Measurements from ENCODE around the gene APPBP2.
"Not testable (repeated sequence)": the region's sequence is repeated elsewhere in the genome, so short reads cannot be mapped to it uniquely, and the experiment has no call there.

APPBP2 gene

DNA sequence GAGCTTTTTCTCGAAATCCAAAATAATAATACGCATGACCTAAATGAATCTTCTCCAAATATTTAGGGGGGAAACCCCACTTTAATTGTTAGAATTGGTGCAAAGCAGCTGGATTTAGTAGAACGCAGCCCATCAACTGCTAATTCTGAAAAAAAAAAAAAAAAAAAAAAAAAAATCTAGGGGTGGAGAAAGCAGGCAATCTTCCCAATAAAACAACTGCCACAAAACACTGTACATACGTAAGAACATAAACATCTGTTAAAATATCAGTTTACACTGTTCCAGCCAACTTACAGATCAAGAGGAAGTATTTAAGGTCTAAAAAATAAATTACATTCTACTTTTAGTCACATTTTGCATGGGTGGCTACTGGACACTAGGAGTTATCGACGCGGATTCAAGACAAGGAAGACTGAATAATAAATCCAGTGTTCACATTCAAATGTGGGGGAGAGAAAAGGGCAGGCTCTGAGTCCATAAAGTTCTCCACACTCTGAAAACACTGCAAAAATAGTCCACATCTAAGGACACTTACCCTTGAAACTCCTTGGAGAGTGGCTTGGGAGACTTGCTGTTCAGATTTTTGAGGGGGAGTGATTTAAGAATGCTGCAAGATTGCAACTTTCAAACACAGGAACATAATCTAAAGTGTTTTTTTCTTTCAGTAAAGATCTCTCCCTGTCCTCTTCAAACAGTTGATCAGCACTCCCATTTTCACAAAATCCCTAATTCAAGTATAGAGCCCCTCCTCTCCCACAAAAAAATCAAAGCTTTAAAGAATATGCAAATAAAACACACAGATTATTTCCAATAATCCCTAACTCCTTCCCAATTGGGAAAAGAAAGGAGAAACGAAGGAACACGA lies 1.3 kb downstream of the APPBP2 start:
- Mint-ChIP-seq H3K27ac (peak overlapping the region; percentile 97), H3K9me3 (no peaks in the 10 kb centered on the region), H3K4me3 (peak overlapping the region; percentile 98), H3K27me3 (ENCODE audit: low read depth) (no peaks in the 10 kb centered on the region), H3K36me3 (ENCODE audit: low read depth) (peaks cover 10% of the 10 kb centered on the region), H3K4me1 (ENCODE audit: low read depth) (peaks cover 28% of the 10 kb centered on the region)
- no peak for DNase-seq (ENCODE audit: low spot score)

DNA sequence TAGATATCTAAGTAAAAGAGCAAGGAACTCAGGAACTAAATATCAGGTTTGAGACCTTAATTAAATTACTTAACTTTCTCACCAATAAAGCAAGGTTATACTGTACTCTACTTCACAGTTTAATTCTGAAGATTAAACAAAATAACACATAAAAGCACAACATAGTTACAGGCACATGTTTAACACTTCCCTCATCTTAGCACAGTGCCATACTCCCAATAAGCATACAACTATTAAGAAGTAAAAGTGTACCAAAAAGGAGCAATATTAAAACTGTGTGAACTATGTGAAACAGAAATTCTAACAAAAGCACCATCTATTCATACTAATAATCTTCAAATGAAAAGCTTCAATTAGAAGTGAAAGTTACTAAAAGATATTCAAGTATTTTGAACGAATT lies 2.2 kb downstream of the APPBP2 start:
- Mint-ChIP-seq H3K4me1 (ENCODE audit: low read depth) (peaks cover 28% of the 10 kb centered on the region), H3K27ac (no peak overlapping the region), H3K36me3 (ENCODE audit: low read depth) (peaks cover 10% of the 10 kb centered on the region), H3K4me3 (peak overlapping the region; percentile 98), H3K27me3 (ENCODE audit: low read depth) (no peaks in the 10 kb centered on the region), H3K9me3 (no peaks in the 10 kb centered on the region)
- DNase-seq (ENCODE audit: low spot score) = no peak

DNA sequence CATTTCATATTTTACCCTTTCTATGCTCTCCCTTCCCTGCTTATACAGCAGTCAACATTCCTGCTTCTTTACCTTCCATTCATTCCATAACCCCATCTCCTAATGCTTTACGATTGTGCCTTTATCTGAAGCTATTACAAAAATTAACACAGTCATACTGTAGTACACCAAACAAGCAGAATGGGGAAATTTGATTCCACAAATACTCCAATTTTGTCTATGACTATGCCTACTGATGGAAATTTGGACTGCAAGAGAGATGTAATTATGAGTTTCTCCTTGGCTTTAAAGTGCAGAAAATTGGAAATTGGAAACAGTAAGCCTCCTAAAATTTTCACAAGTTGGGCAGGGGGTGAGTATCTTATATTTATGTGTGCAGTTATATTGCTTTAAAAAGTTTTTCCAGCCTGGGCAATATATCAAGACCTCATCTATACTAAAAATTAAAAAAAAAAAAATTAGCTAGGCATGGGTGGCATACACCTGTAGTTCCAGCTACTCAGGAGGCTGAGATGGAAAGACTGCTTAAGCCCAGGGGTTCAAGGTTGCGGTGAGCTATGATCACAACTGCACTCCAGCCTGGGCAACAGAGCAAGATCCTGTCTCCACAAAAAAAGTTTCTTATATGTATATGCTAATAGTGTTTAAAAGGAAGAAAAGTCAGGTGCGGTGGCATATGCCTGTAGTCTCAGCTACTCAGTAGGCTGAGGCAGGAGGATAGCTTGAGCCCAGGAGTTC lies 3.0 kb downstream of the APPBP2 start:
- no peak for DNase-seq (ENCODE audit: low spot score)
- no peak overlapping the region for H3K27ac Mint-ChIP-seq
- no peaks in the 10 kb centered on the region for H3K9me3 Mint-ChIP-seq
- no peak overlapping the region for H3K4me3 Mint-ChIP-seq
- H3K27me3 Mint-ChIP-seq (ENCODE audit: low read depth) = no peaks in the 10 kb centered on the region
- H3K36me3 Mint-ChIP-seq (ENCODE audit: low read depth) = peaks cover 11% of the 10 kb centered on the region
- peaks cover 28% of the 10 kb centered on the region for H3K4me1 Mint-ChIP-seq (ENCODE audit: low read depth)

DNA sequence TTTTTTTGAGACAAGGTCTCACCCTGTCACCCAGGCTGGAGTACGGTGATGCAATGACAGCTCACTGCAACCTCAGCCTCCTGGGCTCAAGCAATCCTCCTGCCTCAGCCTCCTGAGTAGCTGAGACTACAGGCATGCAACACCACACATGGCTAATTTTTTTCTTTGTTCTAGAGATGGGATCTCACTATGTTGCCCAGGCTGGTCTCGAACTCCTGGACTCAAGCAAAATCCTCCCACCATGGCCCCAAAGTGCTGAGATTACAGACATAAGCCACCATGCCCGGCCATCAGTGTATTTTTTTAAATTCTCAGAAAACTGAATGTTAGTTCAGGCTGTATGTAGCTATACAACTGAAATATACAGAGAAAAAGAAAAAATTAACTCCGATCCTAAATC lies 6.2 kb downstream of the APPBP2 start:
- H3K27me3 Mint-ChIP-seq (ENCODE audit: low read depth) = no peaks in the 10 kb centered on the region
- peaks cover 15% of the 10 kb centered on the region for H3K36me3 Mint-ChIP-seq (ENCODE audit: low read depth)
- H3K4me1 Mint-ChIP-seq (ENCODE audit: low read depth) = peaks cover 18% of the 10 kb centered on the region
- no peaks in the 10 kb centered on the region for H3K9me3 Mint-ChIP-seq
- DNase-seq (ENCODE audit: low spot score) = no peak
- no peak overlapping the region for H3K4me3 Mint-ChIP-seq
- no peak overlapping the region for H3K27ac Mint-ChIP-seq

DNA sequence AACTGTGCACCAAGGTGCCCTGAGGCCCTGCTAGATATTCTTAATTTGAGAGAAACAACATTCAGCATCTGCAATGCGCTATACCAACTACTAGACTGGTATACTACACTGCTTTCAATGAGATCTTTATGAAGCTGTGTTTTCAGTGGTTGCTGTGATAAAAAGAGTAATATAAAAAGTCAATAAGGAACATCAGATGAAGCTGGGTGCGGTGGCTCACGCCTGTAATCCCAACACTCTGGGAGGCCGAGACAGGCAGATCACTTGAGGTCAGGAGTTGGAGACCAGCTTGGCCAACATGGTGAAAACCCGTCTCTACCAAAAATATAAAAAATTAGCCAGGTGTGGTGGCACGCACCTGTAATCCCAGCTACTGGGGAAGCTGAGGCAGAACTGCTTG lies 10.4 kb downstream of the APPBP2 start:
- H3K4me1 Mint-ChIP-seq (ENCODE audit: low read depth); H3K27ac Mint-ChIP-seq; H3K9me3 Mint-ChIP-seq; H3K27me3 Mint-ChIP-seq (ENCODE audit: low read depth); DNase-seq (ENCODE audit: low spot score); H3K4me3 Mint-ChIP-seq: not testable (repeated sequence)
- peaks cover 24% of the 10 kb centered on the region for H3K36me3 Mint-ChIP-seq (ENCODE audit: low read depth)

DNA sequence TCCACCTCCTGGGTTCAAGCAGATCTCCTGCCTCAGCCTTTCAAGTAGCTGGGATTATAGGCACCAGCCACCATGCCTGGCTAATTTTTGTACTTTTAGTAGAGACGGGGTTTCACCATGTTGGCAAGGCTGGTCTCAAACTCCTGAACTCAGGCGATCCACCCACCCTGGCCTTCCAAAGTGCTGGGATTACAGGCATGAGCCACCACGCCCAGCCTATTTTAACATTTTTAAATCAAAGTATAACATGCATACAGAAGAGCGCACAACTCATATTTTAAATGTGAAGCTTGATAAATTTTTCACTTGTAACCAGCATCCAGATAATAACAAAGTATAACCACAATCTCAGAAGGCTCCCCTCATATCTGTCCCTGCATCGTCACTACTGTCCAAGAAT lies 10.8 kb downstream of the APPBP2 start:
- not testable (repeated sequence) for H3K27ac Mint-ChIP-seq; H3K4me3 Mint-ChIP-seq; H3K27me3 Mint-ChIP-seq (ENCODE audit: low read depth); DNase-seq (ENCODE audit: low spot score); H3K9me3 Mint-ChIP-seq; H3K4me1 Mint-ChIP-seq (ENCODE audit: low read depth)
- peaks cover 21% of the 10 kb centered on the region for H3K36me3 Mint-ChIP-seq (ENCODE audit: low read depth)

DNA sequence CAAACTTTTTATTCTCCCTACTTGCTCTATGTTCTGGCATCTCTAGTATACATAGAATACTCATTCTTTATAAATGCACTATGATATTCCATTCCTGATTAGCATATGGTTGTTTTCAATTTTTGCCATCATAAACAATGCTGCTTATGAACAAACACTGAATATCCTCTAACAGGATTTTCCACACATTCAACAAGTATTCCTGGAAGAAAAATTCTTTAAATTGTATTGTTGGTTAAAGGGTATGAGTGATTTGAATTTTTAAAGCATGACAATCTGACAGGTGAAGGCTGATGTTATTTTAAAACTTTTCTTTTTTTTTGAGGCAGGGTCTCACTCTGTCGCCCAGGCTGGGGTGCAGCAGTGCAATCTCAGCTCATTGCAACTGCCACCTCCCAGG lies 11.5 kb downstream of the APPBP2 start:
- no peaks in the 10 kb centered on the region for H3K27me3 Mint-ChIP-seq (ENCODE audit: low read depth)
- H3K4me1 Mint-ChIP-seq (ENCODE audit: low read depth) = no peaks in the 10 kb centered on the region
- H3K9me3 Mint-ChIP-seq = no peaks in the 10 kb centered on the region
- peaks cover 21% of the 10 kb centered on the region for H3K36me3 Mint-ChIP-seq (ENCODE audit: low read depth)
- no peak overlapping the region for H3K4me3 Mint-ChIP-seq
- H3K27ac Mint-ChIP-seq = no peak overlapping the region
- no peak for DNase-seq (ENCODE audit: low spot score)

DNA sequence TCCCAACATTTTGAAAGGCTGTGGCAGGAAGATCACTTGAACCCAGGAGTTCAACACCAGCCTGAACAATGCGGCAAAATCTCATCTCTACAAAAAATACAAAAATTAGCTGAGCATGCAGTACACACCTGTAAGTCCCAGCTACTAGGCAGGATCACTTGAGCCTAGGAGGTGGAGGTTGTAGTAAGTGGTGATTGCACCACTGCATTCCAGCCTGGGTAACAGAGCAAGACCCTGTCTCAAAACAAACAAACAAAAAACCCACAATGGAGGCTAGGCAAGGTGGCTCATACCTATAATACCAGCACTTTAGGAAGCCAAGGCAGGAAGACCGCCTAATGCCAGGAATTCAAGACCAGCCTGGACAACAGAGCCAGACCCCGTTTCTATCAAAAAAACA lies 12.0 kb downstream of the APPBP2 start:
- no peak for DNase-seq (ENCODE audit: low spot score)
- H3K36me3 Mint-ChIP-seq (ENCODE audit: low read depth) = peaks cover 21% of the 10 kb centered on the region
- H3K27ac Mint-ChIP-seq = no peak overlapping the region
- no peaks in the 10 kb centered on the region for H3K4me1 Mint-ChIP-seq (ENCODE audit: low read depth)
- H3K4me3 Mint-ChIP-seq = no peak overlapping the region
- no peaks in the 10 kb centered on the region for H3K27me3 Mint-ChIP-seq (ENCODE audit: low read depth)
- H3K9me3 Mint-ChIP-seq = no peaks in the 10 kb centered on the region

DNA sequence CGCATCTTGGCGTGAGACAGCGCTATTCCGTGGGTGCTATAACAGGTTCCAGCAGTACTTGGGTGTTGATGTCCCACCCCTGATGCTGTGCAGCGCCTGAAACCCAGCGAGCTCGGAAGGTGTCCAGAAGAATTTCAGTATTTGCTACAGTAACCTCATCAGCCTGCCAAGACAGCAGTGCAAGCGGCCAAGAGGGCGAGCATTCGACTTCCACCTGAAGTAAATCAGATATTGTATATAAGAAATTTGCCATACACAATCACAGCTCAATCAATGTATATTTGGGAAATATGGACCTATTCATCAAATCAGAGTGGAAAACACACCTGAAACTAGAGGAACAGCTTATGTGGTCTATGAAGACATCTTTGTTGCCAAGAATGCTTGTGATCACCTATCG lies 13.0 kb downstream of the APPBP2 start:
- Mint-ChIP-seq H3K9me3 (no peaks in the 10 kb centered on the region), H3K4me3 (no peak overlapping the region), H3K27me3 (ENCODE audit: low read depth) (no peaks in the 10 kb centered on the region), H3K4me1 (ENCODE audit: low read depth) (peaks cover 3% of the 10 kb centered on the region), H3K36me3 (ENCODE audit: low read depth) (peaks cover 21% of the 10 kb centered on the region), H3K27ac (no peak overlapping the region)
- no peak for DNase-seq (ENCODE audit: low spot score)

DNA sequence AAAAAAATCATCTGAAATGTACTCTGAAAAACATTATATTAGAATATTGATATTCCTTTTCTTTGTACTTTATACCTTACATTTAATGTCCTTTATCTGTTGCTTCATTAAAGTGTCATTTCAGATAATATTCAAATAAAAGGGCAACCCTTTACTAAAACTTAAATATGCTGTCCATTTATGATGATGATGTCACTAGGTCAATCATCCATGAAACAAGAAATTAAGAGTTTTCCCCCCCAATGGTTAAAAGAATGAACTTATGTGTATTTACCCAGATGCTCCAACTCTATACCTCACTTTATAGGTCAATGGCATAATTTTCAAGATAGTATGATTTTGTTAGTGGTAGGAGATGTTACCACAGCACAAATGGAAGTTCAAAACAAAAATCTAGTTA lies 15.3 kb downstream of the APPBP2 start:
- no peak for DNase-seq (ENCODE audit: low spot score)
- Mint-ChIP-seq H3K4me3 (no peak overlapping the region), H3K36me3 (ENCODE audit: low read depth) (peaks cover 16% of the 10 kb centered on the region), H3K4me1 (ENCODE audit: low read depth) (peaks cover 7% of the 10 kb centered on the region), H3K27ac (no peak overlapping the region), H3K27me3 (ENCODE audit: low read depth) (no peaks in the 10 kb centered on the region), H3K9me3 (no peaks in the 10 kb centered on the region)

DNA sequence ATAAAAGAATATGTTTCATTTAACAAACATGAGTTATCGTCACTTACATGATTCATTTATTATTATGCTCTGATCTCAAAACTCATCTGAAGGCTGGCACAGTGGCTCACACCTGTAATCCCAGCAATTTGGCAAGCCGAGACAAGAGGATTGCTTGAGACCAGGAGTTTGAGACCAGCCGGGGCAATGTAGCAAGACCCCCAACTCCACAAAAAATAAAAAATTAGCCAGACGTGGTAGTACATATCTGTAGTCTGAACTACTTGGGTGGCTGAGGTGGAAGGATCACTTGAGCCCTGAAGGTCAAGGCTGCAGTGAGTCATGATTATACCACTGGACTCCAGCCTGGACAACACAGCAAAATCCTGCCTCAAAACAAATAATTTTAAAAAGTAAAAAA lies 16.0 kb downstream of the APPBP2 start:
- Mint-ChIP-seq H3K4me1 (ENCODE audit: low read depth) (peaks cover 7% of the 10 kb centered on the region), H3K36me3 (ENCODE audit: low read depth) (peaks cover 16% of the 10 kb centered on the region), H3K4me3 (no peak overlapping the region), H3K9me3 (no peaks in the 10 kb centered on the region), H3K27me3 (ENCODE audit: low read depth) (no peaks in the 10 kb centered on the region), H3K27ac (no peak overlapping the region)
- DNase-seq (ENCODE audit: low spot score) = no peak

DNA sequence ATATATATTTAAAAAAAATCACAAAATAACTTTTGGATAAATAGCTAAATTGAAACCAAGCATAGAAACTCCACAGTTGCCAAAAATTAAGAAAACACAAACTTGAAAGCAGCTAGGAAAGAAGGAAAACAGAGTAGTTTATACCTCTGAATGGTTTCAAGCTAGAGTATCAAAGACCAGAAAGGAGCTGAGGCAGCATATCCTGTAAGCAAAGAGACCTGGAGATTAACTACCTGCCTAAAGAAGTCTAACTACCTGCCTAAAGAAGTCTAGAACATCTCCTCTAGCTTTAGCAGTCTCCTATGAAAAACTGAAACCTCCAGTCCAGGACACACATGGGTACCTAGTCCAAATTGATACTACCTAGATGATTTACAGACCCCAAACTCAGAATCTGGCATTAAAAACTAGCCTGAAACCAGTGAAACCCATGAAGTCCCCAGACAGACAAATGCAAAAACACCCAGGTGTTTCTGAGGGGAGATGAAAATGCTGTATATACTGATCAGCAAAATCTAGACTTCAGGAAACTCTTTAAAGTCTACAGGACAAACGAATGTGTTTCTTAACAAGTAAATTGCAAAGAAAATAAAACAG lies 17.6 kb downstream of the APPBP2 start:
- H3K27ac Mint-ChIP-seq = no peak overlapping the region
- H3K4me3 Mint-ChIP-seq = no peak overlapping the region
- peaks cover 7% of the 10 kb centered on the region for H3K4me1 Mint-ChIP-seq (ENCODE audit: low read depth)
- no peak for DNase-seq (ENCODE audit: low spot score)
- no peaks in the 10 kb centered on the region for H3K27me3 Mint-ChIP-seq (ENCODE audit: low read depth)
- no peaks in the 10 kb centered on the region for H3K9me3 Mint-ChIP-seq
- peaks cover 7% of the 10 kb centered on the region for H3K36me3 Mint-ChIP-seq (ENCODE audit: low read depth)

DNA sequence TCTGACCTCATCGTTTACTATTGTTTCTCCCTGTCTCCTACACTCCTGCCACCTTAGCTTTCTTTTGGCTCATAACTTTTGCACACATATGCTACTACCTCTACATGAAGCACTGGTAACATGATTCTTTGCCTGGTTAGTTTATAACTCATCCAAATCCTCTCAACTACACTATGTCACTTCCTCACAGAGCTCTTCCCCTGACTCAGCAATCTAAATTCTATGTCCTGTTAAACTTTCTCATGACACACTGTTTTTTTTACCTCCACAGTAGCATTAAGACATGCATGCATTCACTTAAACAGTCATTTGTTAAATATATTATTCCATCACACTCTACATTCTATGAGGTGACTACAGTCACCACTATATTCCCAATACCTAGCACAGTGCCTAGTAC lies 19.7 kb downstream of the APPBP2 start:
- Mint-ChIP-seq H3K27ac (no peak overlapping the region), H3K4me1 (ENCODE audit: low read depth) (peaks cover 7% of the 10 kb centered on the region), H3K4me3 (no peak overlapping the region), H3K36me3 (ENCODE audit: low read depth) (no peaks in the 10 kb centered on the region), H3K27me3 (ENCODE audit: low read depth) (no peaks in the 10 kb centered on the region), H3K9me3 (no peaks in the 10 kb centered on the region)
- no peak for DNase-seq (ENCODE audit: low spot score)

DNA sequence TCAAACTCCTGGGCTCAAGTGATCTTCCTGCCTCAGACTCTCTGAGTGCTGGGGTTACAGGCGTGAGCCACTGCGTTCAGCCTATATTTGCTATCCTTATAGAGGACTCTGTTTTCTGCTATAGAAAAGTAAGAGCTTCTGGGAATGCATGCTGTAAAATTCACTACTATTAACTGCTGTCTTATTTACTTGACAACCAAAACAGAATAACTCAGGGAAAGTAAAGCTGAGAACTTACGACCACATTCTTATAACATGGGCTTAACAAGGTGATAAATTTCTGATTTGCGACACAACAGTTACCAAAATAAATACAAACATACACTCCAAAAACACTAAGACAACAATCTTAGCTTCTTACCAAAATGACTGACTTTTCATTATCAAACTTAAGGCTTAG lies 23.9 kb downstream of the APPBP2 start:
- Mint-ChIP-seq H3K4me1 (ENCODE audit: low read depth) (peaks cover 4% of the 10 kb centered on the region), H3K27ac (no peak overlapping the region), H3K9me3 (no peaks in the 10 kb centered on the region), H3K4me3 (no peak overlapping the region), H3K36me3 (ENCODE audit: low read depth) (peaks cover 16% of the 10 kb centered on the region), H3K27me3 (ENCODE audit: low read depth) (no peaks in the 10 kb centered on the region)
- no peak for DNase-seq (ENCODE audit: low spot score)
